Kidney (tissue), 14 donors: ENCODE measurements around the gene SVIL. TPM values are rescaled to one million over a fixed set of nuclear protein-coding genes. Genes with fewer than 3 reads are reported as not detected.
"Not testable (repeated sequence)": the region's sequence is repeated elsewhere in the genome, so short reads cannot be mapped to it uniquely, and the experiment has no call there.

Experiments used
- DNase-seq, 5 donors: peaks; one replicate each; pipeline ENCODE4 v3.0.0-alpha.2; 2013 to 2020
- FAIRE-seq: peaks from 2 replicates; lab custom pipeline; 2012; peaks lifted over from hg19 to GRCh38; lab: Jason Lieb, UNC
- H3K27ac ChIP-seq, 2 donors: one replicate each; pipeline ENCODE4 v1.7.0; 2013; ENCODE audit warnings: low read depth in 2 of 2, low read length in 2 of 2, inconsistent platforms in 1 of 2
- H3K27me3 ChIP-seq: one replicate; pipeline ENCODE4 v1.7.1; 2013; ENCODE audit warnings: low read length, inconsistent platforms; ENCODE audit not compliant: control insufficient read depth, insufficient read depth
- H3K36me3 ChIP-seq, 3 donors: one replicate each; pipeline versions ENCODE4 v1.7.0 to v1.7.1; 2013; ENCODE audit warnings: low read length in 3 of 3, control low read depth in 1 of 3, inconsistent platforms in 1 of 3; ENCODE audit not compliant: insufficient read depth in 3 of 3, control insufficient read depth in 2 of 3
- H3K4me1 ChIP-seq, 3 donors: one replicate each; pipeline versions ENCODE4 v1.7.0 to v1.7.1; 2013; ENCODE audit warnings: low read length in 3 of 3, inconsistent platforms in 1 of 3, low read depth in 1 of 3; ENCODE audit not compliant: control insufficient read depth in 2 of 3, insufficient read depth in 2 of 3
- H3K4me3 ChIP-seq, 3 donors: one replicate each; pipeline versions ENCODE4 v1.7.0 to v1.8.1; 2013; ENCODE audit warnings: low read length in 3 of 3, control low read depth in 1 of 3, inconsistent platforms in 1 of 3
- H3K9ac ChIP-seq, 3 donors: one replicate each; pipeline versions ENCODE4 v1.7.0 to v1.7.1; 2013; ENCODE audit warnings: low read length in 3 of 3, control low read depth in 1 of 3, inconsistent platforms in 1 of 3
- H3K9me3 ChIP-seq, 3 donors: one replicate each; pipeline versions ENCODE4 v1.7.0 to v1.7.1; 2013; ENCODE audit warnings: low read length in 3 of 3, control low read depth in 1 of 3, inconsistent platforms in 1 of 3; ENCODE audit not compliant: control insufficient read depth in 2 of 3, insufficient read depth in 1 of 3
- intact Hi-C: fragments of 100-400 bp; cut with DNase I; formaldehyde crosslinking; loops from one replicate; pipeline ENCODE4 v1.11.1; 2022
- polyA plus RNA-seq: library from polyadenylated mRNA; stranded (reverse); fragments of 350-450 nt; fragmentation: Illumina TruSeq; extraction: RNeasy Lipid Tissue Mini Kit (QIAGEN cat#74804); gene quantifications from one replicate; pipeline ENCODE4 v1.2.3, GENCODE V29; 2014; ENCODE audit warnings: low read depth, low replicate concordance; ENCODE audit not compliant: insufficient read depth
- total RNA-seq: library from RNA; stranded (reverse); fragmentation: NEBNext Ultra II Directional; extraction: Animal tissue kit (Norgen Biotek cat#: 25700); gene quantifications from one replicate; pipeline ENCODE4 v1.2.1, GENCODE V29; 2021
- TF ChIP-seq, protein P1 (sequence below): IDR thresholded peaks from 3 replicates; pipeline ENCODE4 v1.5.1; 2012; ENCODE audit warnings: mild to moderate bottlenecking, moderate library complexity, borderline replicate concordance; ENCODE audit not compliant: insufficient read depth; ENCODE audit errors: extremely low read depth
- donor health status: control.
- donor health status: control.
- donor health status: control.
- donor health status: control.
- donor health status: control.
- donor health status: DM: yes; HTN: yes; CAD: no.
- donor health status: Normal renal cell carcinoma (clear cell type).

Gene SVIL
- total and polyA plus RNA-seq, 2 donors from 2014 or later = 7.4 to 94.4 TPM

GRCh38 chr10:29575098-29575455, 59.7 kb downstream of the SVIL start:
- intact Hi-C loops = no loop called here
- DNase-seq = no peak
- H3K9ac ChIP-seq = no peak overlapping the region
- H3K9me3 ChIP-seq = no peaks in the 10 kb centered on the region
- TF ChIP-seq, protein P1, sequence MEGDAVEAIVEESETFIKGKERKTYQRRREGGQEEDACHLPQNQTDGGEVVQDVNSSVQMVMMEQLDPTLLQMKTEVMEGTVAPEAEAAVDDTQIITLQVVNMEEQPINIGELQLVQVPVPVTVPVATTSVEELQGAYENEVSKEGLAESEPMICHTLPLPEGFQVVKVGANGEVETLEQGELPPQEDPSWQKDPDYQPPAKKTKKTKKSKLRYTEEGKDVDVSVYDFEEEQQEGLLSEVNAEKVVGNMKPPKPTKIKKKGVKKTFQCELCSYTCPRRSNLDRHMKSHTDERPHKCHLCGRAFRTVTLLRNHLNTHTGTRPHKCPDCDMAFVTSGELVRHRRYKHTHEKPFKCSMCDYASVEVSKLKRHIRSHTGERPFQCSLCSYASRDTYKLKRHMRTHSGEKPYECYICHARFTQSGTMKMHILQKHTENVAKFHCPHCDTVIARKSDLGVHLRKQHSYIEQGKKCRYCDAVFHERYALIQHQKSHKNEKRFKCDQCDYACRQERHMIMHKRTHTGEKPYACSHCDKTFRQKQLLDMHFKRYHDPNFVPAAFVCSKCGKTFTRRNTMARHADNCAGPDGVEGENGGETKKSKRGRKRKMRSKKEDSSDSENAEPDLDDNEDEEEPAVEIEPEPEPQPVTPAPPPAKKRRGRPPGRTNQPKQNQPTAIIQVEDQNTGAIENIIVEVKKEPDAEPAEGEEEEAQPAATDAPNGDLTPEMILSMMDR = no peak
- H3K27ac ChIP-seq = no peak overlapping the region
- no peaks in the 10 kb centered on the region for H3K27me3 ChIP-seq
- H3K36me3 ChIP-seq = no peaks in the 10 kb centered on the region
- FAIRE-seq = no peak
- no peak overlapping the region for H3K4me3 ChIP-seq
- H3K4me1 ChIP-seq = no peaks in the 10 kb centered on the region

DNA sequence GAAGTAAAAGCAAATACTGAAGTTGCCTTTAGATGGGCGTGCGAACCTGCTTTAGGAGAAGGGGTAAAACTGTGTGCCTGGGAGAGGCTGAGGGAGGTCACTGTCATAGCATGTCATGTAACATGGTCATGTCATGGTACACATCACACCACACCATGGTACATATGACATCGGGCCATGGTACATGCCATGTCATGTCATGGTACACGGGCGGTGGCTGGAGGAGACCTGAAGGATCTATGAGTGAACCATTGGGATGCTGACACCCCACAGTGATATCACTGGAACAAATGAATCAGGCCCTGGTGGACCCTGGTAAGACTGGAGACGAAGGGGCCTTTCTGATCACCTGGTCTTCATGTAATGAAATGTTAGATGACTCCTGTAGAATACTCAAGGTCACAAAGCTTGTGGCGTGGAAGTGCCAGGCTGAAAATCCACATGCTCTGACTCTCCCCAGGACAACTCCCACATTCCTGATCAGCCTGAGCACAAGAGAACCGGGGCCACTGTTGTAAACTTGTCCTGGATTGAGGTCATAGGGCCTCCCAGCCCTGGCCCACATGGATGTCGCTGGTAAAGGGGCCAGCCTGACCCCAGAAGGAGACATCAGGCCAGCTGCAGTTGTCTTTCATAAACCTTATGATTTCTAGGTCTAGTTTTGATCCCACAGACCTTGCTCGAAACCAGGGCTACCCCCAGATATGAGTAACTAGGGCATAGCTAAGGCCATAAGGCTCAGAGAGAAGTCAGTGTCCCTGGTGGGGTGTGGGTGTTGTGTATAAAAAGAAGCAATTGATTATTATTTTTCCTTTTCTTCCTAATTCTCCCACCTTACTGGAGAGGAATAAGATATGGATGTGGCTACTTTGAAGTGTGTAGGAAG, 60.3 kb downstream of the SVIL start:
- intact Hi-C loops, H3K9ac ChIP-seq, DNase-seq, H3K36me3 ChIP-seq, H3K27me3 ChIP-seq, H3K27ac ChIP-seq, FAIRE-seq, H3K9me3 ChIP-seq, H3K4me3 ChIP-seq, H3K4me1 ChIP-seq: not testable (repeated sequence)

DNA sequence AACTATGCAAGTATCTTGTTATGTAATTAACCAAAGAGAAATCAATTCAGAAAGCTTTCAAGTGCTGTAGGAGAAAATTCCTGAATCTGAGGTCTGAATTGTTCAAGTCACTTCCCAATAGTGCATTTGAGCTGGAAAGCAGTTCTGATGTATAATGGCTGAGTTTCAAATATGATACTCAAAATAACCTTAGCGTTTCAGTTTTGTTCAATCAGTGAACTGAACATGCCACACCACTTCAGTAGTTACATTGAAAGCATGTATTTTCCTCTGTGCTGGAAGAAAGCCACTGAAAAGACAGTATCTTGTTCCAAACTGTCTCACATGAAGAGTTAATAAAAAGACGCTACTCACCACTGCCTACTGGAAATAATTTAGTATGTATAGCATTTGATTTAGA, 64.5 kb downstream of the SVIL start:
- H3K4me3 ChIP-seq, intact Hi-C loops, FAIRE-seq, H3K36me3 ChIP-seq, DNase-seq, H3K27me3 ChIP-seq, H3K4me1 ChIP-seq, H3K27ac ChIP-seq, H3K9me3 ChIP-seq, H3K9ac ChIP-seq: not testable (repeated sequence)

- intact Hi-C loops = no loop called here
- Histone ChIP-seq H3K9me3 (no peaks in the 10 kb centered on the region), H3K27me3 (no peaks in the 10 kb centered on the region), H3K36me3 (no peaks in the 10 kb centered on the region), H3K27ac (no peak overlapping the region), H3K4me1 (peaks cover 0 to 3% (median 0%) of the 10 kb centered on the region in 3 donors), H3K9ac (no peak overlapping the region), H3K4me3 (no peak overlapping the region)
- TF ChIP-seq, protein P1 = no peak
- FAIRE-seq (no peak), DNase-seq (no peak)
Observed at GRCh38 chr10:29569795-29570194, 65.0 kb downstream of the SVIL start.
